NCI-H2171 treated with DMSO at 0.1 percent for 48 hours (cell line): ENCODE measurements around the gene DCTN5.

Experiments used
- DNase-seq: peaks from one replicate; lab custom pipeline; 2025; lab: John Stamatoyannopoulos, UW

Gene DCTN5

DNA sequence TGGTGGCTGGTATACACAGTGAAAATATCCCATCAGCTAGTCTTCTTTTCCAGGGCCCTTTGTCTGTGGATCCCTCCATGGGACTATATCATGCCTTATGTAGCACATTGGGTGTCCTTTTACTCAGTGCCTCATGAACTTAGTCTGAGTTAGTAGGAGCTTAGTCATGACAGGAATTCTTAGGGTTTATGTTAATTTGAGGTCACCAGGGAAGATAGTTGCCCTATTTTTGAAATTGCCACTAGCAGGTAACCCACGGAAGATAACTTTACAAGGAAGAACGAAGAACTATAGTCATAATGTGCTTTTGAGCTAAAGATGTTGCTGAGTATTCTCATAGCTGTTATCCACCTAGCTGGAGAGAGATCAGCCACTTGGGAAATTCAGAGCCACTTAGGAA is 22.7 kb downstream of the DCTN5 start:
- DNase-seq: no peak

DNA sequence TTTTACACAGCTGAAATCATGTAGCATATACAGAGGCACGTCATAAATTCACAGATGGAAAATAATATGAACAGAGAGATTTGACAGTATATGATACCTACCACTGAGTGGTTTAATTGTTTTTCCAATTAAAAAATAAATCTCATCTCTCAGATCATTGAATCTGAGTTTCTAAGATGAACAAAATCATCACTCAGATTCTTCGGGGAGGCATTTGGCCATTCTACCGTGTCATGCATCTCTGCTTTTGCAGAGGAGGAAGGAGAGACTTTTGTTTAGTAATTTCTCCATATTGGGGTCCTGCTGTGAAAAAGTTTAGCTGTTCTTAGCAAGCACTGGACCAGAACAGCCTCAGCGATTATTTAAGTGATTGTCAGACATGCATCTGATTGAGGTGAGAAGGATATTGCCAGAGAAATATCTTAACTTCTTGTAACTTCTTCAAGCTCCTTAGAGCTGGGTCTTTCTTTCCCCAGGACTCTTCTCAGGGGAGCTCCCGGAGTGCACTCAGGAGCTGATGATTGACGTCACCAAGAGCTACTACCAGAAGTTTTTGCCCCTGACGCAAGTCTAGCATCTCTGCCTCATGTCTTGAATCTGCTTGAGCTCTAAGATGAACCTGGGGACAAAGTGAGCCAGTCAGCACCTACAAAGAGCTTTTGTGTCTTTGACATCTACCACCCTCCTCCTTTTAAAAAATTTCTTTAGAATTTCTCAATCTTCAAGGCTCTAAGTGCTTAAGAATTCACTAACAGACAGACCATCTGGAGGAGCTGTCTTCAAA is 25.5 kb downstream of the DCTN5 start:
- no peak for DNase-seq

DNA sequence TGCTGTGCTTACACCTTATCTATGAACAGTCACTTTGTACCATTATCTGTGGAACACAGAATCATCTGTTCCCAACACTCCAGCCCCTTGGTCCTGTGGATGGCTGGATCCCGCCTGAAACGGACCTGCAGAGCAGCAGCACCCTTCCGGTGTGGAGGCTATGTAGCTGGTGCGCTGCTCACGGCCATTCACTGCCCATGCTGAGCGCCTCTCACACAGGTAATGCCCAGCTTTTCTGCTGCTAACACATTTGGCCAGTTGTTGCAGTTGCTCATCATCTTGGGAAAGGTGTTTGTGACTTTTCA is 26.0 kb downstream of the DCTN5 start:
- DNase-seq: no peak

DNA sequence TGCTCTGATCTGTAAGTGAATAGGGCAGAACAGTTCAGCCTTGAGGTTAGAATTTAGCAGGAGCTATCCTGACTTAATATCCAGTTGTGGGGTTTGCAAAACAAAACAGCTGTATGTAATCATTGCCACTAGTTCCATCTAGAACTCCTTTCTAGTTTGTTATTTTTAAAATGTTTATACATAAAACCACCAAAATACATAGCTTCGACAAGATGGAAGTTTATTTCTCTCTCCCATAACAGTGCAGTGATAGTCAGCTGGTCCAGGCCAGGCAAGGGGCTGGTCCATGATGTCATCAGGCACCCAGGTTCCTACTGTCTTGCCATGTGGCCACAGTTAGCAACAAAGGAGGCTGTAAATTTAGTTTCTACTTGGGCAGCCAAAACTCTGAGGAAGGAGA is 27.0 kb downstream of the DCTN5 start:
- no peak for DNase-seq

DNA sequence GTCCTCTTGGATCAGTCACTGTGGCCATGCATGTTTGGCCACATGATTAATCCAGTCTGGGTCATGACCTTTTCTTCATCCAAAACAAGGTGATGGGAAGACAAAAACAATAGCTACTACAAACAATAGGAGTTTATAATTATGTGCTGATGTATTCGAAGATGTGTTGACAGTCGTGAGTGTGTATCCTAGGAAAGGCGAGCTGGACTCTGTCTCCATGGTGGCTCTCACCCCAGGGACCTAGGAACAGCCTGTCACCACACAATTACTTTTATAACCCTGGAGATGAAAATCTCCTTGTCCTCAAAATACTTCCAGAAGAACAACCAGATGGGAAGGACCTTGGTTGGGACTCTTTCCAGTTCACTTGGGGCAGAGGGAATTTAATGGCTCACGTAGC is 27.6 kb downstream of the DCTN5 start:
- DNase-seq: no peak

DNA sequence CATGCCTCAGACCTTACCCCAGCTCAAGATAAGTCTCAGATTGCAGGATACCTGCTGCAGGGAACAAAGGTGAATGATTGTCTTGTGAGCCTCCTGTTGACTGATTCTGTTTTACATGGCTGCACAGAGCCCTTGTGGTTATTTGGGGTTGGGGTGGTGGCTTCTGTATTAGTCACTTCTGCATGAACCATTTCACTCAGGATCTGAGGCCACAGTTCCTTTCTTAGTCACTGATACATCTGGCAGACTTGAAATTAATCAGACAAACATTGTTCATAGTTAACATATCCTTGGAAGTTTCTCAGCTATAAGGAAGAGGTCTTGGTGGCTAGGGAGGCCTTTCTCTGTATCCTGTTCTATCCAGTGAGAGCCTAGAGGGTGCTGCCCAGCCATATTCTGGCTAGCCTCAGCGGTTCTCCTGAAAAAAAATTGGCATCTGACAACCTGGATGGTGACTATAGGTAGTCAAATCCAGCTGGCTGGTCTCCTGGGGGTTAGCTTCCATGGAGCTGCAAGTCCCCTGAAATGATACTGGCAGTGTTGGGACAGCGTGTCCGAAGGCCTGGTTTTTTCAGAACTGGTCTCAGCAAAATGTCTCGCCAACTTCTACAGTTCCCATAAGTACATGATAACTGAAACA is 29.0 kb downstream of the DCTN5 start:
- no peak for DNase-seq

DNA sequence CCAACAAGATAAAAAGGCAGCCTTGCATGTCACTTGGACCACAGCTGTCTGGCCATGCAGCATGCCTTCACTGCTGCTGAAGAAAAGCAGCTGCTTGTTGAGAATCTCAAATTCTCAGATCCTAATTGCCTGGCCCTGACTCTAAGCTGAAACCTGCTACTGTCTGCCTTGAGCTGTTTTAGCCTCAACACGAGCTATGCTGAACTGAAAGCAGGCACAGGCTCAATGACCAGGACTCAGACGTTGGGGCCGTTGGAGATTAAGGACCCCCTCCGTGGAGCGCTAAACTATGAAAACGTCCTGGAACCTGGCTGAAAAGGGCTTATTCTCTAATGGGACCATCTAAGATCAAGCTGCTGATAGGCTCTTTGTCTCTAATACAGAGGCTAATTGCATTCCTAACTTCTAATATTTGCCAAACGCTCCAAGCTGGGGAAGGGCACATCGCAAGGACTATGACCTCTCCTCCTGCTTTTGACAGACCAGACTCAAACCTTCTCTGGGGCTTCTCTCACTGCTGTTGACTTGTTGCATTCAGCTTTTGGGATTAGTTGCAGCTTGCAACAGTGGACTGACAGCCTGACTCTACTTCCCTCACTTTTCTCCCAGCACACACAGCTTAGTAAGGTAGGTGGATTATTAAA is 32.8 kb downstream of the DCTN5 start:
- DNase-seq: no peak

DNA sequence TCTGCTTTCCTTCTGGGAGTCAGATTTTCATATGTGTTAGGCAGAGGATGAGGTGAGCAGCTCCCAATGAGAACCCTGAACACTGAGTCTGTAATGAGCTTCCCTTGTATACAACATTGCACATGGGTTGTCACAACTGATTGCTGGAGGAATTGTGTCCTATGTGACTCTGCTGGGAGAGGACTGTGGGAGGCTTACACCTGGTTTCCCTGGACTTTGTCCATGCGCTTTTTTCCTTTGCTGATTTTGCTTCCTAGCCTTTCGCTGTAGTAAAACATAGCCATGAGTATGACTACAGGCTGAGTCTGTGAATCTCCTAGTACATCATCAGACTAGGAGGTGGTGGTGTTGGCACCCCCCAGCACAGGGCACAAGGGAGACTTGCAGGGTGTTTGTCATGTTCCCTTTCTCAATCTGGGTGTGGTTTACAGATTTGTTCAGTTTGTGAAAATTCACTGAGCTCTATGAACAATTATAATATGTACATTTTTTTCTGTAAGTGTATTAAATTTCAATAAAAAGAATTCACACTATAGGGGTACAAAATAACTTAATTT is 35.7 kb downstream of the DCTN5 start:
- no peak for DNase-seq

DNA sequence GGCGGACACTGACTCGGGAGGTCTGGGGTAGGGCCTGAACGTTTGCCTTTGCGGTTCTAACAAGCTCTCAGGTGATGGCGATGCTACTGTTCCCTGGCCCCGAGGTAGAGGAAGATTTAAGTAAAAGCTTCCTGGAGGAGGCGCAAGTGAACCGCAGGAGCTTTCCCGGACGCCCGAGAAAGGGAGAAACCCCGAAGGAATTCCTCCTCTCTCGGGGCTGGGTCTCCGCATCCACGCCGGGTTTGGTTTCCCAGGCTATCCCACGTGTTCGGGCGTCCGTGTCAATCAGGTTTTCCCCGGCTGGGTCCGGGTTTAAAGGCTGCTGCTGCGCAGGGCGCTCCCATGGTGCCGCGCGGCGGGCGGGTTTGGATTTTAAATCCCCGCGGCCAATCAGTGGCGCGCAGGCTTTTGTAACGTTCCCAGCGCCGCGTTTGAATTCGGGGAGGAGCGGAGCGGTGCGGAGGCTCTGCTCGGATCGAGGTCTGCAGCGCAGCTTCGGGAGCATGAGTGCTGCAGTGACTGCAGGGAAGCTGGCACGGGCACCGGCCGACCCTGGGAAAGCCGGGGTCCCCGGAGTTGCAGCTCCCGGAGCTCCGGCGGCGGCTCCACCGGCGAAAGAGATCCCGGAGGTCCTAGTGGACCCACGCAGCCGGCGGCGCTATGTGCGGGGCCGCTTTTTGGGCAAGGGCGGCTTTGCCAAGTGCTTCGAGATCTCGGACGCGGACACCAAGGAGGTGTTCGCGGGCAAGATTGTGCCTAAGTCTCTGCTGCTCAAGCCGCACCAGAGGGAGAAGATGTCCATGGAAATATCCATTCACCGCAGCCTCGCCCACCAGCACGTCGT is 37.4 kb downstream of the DCTN5 start, which contains the start of gene PLK1:
TSS of gene PLK1 (plus strand) at position 460 of the 844 bp plus-strand sequence. CDS start at position 504, 44 bp downstream.
- peak; percentile 89 for DNase-seq

DNA sequence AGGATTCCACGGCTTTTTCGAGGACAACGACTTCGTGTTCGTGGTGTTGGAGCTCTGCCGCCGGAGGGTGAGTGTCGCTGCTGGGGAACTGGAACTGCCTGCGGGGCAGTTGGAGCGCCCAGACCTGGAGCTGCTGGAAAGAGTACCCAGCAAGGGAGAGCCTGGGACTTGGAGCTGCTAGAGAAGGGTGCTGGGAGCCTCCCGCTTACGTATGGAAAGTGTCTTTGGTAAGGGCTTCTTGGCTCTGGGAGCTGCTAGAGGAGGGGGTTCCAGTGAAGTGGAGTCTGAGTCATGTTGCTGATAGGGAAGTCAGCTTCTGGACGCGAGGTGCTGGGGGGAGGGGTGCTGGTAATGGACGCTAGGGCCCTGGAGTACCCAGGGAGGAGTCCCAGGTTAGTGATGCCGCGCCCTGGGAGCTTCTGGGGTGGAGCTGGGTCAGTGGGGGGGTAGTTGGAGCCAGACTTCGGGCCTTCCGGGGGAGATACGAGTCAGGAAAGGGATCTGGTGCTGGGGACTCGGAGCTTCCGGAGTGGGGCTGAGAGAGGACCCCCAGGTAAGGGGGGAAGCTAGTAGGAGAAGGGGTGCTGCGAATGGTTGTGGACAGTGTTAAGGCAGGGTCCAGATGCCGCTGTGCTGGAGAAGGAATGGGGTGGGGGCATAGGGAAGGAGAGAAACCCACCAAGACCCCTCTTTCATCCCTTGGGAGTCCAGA is 38.2 kb downstream of the DCTN5 start:
- peak; percentile 25 for DNase-seq

DNA sequence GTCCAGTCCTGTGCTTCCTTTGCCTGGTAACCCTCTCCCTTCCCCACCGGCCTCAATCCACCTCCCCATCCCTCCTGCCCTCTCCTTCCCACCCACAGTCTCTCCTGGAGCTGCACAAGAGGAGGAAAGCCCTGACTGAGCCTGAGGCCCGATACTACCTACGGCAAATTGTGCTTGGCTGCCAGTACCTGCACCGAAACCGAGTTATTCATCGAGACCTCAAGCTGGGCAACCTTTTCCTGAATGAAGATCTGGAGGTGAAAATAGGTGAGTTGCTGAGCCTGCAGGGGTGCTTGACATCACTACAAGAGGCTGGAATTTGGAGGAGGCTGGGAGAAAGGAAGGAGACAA is 38.7 kb downstream of the DCTN5 start:
- DNase-seq: no peak

DNA sequence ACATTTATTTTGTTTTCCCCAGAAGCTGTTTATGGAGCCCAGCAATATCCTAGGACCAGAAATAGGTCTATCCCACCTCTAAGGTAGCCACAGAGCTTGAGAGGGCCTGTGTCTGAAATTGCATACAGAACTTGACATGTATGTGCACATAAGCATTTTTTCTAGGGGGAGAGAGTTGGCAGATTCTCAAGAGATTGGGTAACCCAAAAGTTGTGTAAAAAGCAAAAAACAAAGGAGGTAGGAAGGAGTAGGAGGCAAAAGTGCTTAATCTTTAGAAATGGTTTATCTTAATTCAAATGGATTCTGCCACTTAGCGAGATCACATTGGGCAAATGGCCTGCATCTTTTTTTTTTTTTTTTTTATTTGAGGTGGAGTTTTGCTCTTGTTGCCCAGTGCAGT is 40.9 kb downstream of the DCTN5 start:
- DNase-seq: no peak

DNA sequence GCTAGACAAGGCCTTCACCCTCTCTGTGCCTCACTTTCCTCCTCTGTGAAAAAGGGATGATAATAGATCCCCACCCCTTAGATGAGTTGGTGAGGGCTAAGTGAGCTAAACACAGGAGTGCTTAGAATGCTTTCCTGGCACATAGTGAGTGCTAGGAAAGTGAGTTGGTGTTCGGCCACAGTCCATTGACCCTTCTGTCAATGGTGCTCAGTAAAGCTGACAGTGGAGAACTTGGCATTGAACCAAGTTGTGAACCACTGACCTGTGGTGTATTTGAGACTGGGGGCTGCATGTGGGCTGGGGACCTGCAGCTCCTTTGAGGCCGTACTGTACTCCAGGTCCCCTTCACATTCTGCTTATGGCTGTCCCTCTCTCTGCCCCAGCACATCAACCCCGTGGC is 42.2 kb downstream of the DCTN5 start:
- DNase-seq: no peak

DNA sequence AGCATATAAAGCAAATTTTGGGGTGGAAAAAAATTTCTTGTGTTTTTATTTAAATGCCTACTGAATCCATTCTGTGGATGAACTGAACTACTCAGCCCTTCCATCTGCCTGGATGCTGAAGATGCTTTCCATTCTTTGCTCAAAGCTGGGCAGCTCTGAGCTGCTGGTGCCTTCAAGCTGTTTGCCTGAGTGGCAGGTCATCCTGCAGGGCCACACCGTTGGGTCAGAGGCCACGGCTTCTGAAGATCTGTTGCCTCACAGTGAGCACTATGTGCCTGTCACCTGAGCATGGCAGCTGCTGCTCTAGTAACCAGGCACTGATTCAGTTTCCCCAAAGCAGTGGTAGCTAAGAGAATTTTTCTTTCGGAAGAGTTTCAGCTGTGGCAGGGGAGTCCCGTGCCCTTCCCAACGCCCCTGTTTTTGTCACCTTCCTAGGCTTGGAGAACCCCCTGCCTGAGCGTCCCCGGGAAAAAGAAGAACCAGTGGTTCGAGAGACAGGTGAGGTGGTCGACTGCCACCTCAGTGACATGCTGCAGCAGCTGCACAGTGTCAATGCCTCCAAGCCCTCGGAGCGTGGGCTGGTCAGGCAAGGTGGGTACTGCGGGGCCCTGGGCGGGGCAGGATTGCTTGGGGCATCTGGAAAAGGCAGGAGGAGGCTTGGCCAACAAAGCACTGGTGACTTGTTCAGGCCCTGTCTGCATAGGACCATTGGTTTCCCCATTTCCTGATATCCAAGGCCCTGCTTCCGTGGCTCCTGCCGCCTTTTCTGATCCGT is 46.0 kb downstream of the DCTN5 start:
- DNase-seq: no peak

DNA sequence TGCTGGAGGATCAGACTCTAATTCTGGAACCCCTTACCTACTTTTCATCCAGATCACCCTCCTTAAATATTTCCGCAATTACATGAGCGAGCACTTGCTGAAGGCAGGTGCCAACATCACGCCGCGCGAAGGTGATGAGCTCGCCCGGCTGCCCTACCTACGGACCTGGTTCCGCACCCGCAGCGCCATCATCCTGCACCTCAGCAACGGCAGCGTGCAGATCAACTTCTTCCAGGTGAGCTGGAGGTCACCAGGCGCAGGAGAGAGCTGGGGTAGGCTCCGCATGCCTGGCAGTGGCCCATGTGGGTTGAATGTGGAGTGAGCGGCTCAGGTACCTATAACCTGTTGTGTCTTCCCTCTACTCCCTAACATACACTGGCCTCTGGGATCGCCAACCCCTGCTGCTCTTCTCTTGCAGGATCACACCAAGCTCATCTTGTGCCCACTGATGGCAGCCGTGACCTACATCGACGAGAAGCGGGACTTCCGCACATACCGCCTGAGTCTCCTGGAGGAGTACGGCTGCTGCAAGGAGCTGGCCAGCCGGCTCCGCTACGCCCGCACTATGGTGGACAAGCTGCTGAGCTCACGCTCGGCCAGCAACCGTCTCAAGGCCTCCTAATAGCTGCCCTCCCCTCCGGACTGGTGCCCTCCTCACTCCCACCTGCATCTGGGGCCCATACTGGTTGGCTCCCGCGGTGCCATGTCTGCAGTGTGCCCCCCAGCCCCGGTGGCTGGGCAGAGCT is 48.3 kb downstream of the DCTN5 start:
- no peak for DNase-seq

DNA sequence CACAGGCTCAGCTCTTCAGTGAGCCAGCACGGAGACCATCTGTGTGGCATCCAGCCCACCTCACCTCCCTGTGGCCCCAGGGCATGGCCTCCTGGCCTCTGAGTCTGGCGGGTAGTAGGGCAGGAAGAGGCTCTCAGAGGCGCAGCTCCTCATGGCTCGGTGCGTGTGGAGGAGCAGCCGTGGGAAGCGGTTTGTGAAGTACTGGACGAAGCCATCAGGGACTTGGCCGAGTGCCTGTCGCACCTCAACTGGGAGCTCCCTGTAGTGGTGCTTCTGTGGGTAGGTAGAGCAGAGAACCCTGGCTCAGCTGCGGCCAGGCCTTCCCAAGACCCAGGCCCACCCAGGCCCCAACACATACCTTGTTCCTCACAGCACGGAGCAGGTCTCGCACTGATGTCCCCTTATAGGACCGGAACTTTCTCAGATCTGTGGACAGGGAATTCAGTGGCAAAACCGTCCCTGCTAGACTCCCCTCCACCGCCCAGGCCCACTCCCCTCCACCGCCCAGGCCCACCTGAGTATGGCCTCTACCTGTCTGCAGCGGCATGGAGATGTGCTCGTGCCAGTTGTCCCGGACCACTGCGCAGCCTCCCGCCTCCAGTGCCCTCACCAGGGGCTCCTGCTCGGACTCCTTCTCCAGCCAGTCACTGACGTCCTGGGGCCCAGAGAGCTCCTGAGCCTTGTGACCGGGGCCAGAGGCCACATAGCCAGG is 49.7 kb downstream of the DCTN5 start:
- no peak for DNase-seq

DNA sequence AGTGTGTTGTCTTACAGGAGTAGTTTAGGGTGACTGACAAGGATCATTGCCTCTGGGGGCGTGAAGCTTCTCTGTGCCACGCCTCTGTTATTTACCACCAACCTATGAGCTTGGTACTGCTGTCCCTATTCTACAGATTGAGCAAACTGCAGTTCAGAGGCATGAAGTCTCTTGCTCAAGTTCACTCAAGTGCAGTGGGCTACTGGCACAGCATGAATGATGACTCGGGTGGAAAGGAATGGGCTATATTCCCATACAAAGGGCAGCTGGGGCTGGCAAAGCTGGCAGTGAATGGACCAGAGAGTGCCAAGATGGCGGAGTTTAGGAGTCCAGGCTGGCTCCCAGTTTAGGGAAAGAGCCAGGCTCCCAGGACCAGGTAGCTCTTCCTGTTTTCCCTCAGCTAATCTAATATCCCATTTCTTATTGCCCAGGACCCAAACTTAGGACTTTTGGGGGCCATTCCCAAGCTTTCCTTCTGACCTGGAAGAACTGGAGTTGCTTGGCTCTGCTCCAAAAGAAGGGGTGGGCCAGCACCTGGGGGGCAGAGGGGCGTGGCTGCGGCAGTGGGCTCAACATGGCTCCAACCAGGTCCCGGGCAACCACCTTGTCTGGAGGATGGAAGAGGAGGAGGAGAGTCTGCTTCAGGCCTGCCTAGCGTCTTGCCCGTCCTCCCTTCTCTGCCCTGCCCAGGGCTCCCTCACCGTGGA is 50.4 kb downstream of the DCTN5 start:
- no peak for DNase-seq

DNA sequence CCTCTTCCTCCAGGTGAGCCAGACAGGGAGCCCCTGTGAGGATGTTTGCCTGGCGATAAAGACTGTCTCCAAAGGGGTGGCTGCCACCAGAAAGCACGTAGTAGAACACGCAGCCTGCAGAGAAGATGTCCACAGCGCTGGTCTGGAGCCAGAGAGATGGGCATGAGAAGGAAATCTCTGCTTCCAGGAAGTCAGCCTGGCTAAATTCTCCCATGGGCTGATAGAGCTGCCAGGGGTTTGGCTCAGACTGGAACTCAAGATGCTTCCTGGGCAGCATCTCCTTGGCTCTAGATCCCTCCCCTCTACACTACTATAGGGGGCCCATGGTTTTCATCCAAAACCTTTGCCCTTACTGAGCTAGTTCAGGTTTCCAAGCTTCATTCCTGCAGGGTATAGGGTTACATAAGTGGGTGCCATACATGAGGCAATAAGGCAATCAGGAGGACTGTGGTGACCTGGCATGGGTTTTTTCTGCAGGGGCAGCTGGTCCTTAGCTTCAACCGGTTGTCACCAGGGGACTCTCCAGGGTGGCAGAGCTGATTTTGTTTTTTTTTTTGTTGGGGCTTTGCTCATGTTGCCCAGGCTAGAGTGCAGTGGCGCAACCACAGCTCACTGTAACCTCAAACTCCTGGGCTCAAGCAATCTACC is 51.0 kb downstream of the DCTN5 start:
- no peak for DNase-seq
